Thyroid gland (tissue), 4 donors: ENCODE results near the gene CEP250.

Experiments used
- CTCF ChIP-seq, 6 experiments: fragments of 200-600 bp in 3 of 6; fragments of 450-650 bp in 3 of 6; sonication (generic) in 3 of 6; IDR thresholded peaks; one replicate each; pipeline ENCODE4 v1.5.1; 2016 to 2019; ENCODE audit warnings: antibody characterized with exemption in 6 of 6, mild to moderate bottlenecking in 2 of 6, inconsistent platforms in 1 of 6, moderate library complexity in 1 of 6
- POLR2A ChIP-seq, 2 donors: fragments of 450-650 bp; IDR thresholded peaks; one replicate each; pipeline ENCODE4 v1.6.1; 2017; ENCODE audit warnings: antibody characterized with exemption in 2 of 2, mild to moderate bottlenecking in 2 of 2, moderate library complexity in 1 of 2

- TF ChIP-seq POLR2A (IDR thresholded peaks at IDR 0.05) (no peak), CTCF (IDR thresholded peaks at IDR 0.05) (no peak)
Observed at GRCh38 chr20:35541118-35541782, 85.9 kb downstream of the CEP250 start.
